PC-3 (cell line): ENCODE results near the gene CCT5. TPM values are rescaled to one million over a fixed set of nuclear protein-coding genes. Genes with fewer than 3 reads are reported as not detected.

ENCODE experiments used
- ATAC-seq: fragments of 200-7000 bp; cut with Tn5 transposase; 2 replicates; pipeline ENCODE4 v1.9.1; 2020; ENCODE audit warnings: mild to moderate bottlenecking, moderate library complexity
- BruUV-seq: library from RNA; stranded (reverse); fragments of 400-500 nt; replicated peaks from 2 replicates; lab custom pipeline; 2021; lab: Mats Ljungman, UMichigan
- CTCF ChIA-PET: fragments of 300-600 bp; sonication (Branson Sonifier 250); formaldehyde crosslinking; loops from one replicate; lab custom pipeline; 2022; ENCODE audit warnings: antibody characterized with exemption; lab: Charles Lee
- POLR2A ChIA-PET: fragments of 300-600 bp; sonication (Branson Sonifier 250); formaldehyde crosslinking; loops from one replicate; lab custom pipeline; 2022; ENCODE audit warnings: antibody characterized with exemption; ENCODE audit not compliant: unreplicated experiment; lab: Charles Lee
- DNase-seq: peaks from one replicate; pipeline ENCODE4 v3.0.0-alpha.2; 2015
- H2AFZ ChIP-seq: fragments of 300-600 bp; sonication (generic); 2 replicates; pipeline ENCODE4 v1.6.0; 2016; ENCODE audit warnings: antibody characterized with exemption, low read length
- H3F3A ChIP-seq: fragments of 300-600 bp; sonication (generic); one replicate; pipeline ENCODE4 v1.6.0; 2017; ENCODE audit warnings: antibody characterized with exemption, low read length, control low read depth, mild to moderate bottlenecking; ENCODE audit not compliant: unreplicated experiment
- H3K27ac ChIP-seq: fragments of 300-600 bp; sonication (generic); 2 replicates; pipeline ENCODE4 v1.5.1; 2016; ENCODE audit warnings: mild to moderate bottlenecking, low read length
- H3K27me3 ChIP-seq: fragments of 300-600 bp; sonication (generic); 2 replicates; pipeline ENCODE4 v1.6.1; 2016; ENCODE audit warnings: low read length, mixed read lengths
- H3K36me3 ChIP-seq: fragments of 300-600 bp; sonication (generic); 2 replicates; pipeline ENCODE4 v1.6.1; 2016; ENCODE audit warnings: low read depth, mixed run types, low read length, mixed read lengths
- H3K4me1 ChIP-seq: fragments of 300-600 bp; sonication (generic); 2 replicates; pipeline ENCODE4 v1.5.1; 2016; ENCODE audit warnings: low read length; ENCODE audit not compliant: insufficient read depth
- H3K4me2 ChIP-seq: fragments of 300-600 bp; sonication (generic); 2 replicates; pipeline ENCODE4 v1.6.0; 2016; ENCODE audit warnings: low read length
- H3K4me3 ChIP-seq: fragments of 300-600 bp; sonication (generic); 2 replicates; pipeline ENCODE4 v1.5.1; 2016; ENCODE audit warnings: mild to moderate bottlenecking, low read length, mixed read lengths
- H3K79me2 ChIP-seq: fragments of 300-600 bp; sonication (generic); 2 replicates; pipeline ENCODE4 v1.6.1; 2017; ENCODE audit warnings: low read length, mixed read lengths
- H3K9ac ChIP-seq: fragments of 300-600 bp; sonication (generic); 2 replicates; pipeline ENCODE4 v1.6.0; 2016; ENCODE audit warnings: mild to moderate bottlenecking, low read length
- H3K9me2 ChIP-seq: fragments of 300-600 bp; sonication (generic); replicated peaks from 2 replicates; pipeline ENCODE4 v1.6.1; 2016; ENCODE audit warnings: mixed run types, low read length, mixed read lengths
- H3K9me3 ChIP-seq: fragments of 300-600 bp; sonication (generic); 2 replicates; pipeline ENCODE4 v1.6.1; 2016; ENCODE audit warnings: low read length, mixed read lengths
- H4K20me1 ChIP-seq: fragments of 300-600 bp; sonication (generic); 2 replicates; pipeline ENCODE4 v1.6.1; 2016; ENCODE audit warnings: low read length, mixed read lengths
- CTCF ChIP-seq: fragments of 300-600 bp; sonication (generic); conservative IDR thresholded peaks from 2 replicates; pipeline ENCODE4 v1.5.1; 2017; ENCODE audit warnings: antibody characterized with exemption, low read depth, mild to moderate bottlenecking, low read length
- EZH2 ChIP-seq: fragments of 300-600 bp; sonication (generic); IDR thresholded peaks from one replicate; pipeline ENCODE4 v1.6.1; 2017; ENCODE audit warnings: antibody characterized with exemption, mild to moderate bottlenecking, low read length; ENCODE audit not compliant: unreplicated experiment
- EZH2phosphoT487 ChIP-seq: fragments of 300-600 bp; sonication (generic); IDR thresholded peaks from 2 replicates; pipeline ENCODE4 v1.6.1; 2018; ENCODE audit warnings: mild to moderate bottlenecking, antibody characterized with exemption, low read length, borderline replicate concordance
- intact Hi-C: fragments of 100-400 bp; cut with micrococcal nuclease; formaldehyde crosslinking; loops from 2 replicates; pipeline ENCODE4 v1.9.0; 2023
- total RNA-seq: library from RNA; depleted of rRNA; stranded (reverse); fragments of >200 nt; gene quantifications from 2 replicates; pipeline ENCODE4 v1.2.3, GENCODE V29; 2014

The CCT5 gene
- total RNA-seq, 1 experiment from 2014 or later: 1,334 TPM

GRCh38 chr5:10228288-10228687, 21.8 kb upstream of the CCT5 start:
- Histone ChIP-seq H3K4me1 (peaks cover 10% of the 10 kb centered on the region), H3K36me3 (no peaks in the 10 kb centered on the region), H3K27me3 (no peaks in the 10 kb centered on the region), H3K9ac (no peak overlapping the region), H3F3A (no peaks in the 10 kb centered on the region), H3K27ac (no peak overlapping the region), H3K9me2 (no peaks in the 10 kb centered on the region), H3K9me3 (no peaks in the 10 kb centered on the region), H4K20me1 (no peaks in the 10 kb centered on the region), H2AFZ (no peak overlapping the region), H3K4me3 (no peak overlapping the region), H3K4me2 (no peak overlapping the region), H3K79me2 (no peaks in the 10 kb centered on the region)
- ATAC-seq (no peak), DNase-seq (no peak)
- CTCF ChIA-PET: no interaction called here
- POLR2A ChIA-PET: no interaction called here
- BruUV-seq: no TSS peak
- intact Hi-C loops: no loop called here
- no peak for TF ChIP-seq EZH2
- TF ChIP-seq CTCF: no peak
- no peak for TF ChIP-seq EZH2phosphoT487

DNA sequence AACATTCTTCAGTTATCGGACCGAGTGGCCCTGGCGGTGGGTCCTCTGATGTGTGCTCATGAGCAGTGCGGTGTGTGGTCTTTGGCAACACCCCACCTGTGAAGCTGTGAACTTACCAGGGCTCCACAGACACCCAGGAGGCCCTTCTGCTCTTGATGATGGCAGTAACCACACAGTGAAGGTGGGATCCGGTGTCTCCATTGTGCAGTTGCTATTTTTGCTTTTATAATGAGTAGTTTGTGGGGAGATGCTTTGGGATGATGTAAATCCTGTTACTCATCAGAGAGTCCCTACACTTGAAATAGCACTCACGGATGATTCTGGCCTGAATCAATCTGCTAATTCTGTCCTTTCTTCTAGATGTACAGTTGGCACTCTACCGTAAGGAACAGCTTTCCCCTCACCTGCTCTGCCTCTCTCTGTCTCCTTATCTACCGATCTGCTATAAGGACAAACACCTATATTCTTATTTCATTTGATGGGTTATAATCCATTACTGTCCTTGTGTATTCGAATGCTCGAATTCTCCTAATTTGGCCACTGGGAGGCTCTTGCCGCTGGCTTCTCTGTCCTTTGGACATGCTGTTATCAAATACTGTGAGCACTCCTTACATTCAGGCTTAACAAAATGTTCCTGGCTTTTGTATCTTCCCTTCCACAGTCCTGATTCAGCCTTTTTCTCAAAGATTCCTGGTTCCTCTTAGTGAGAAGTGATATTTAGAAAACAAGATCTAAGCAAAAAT, 20.6 kb upstream of the CCT5 start:
- Histone ChIP-seq H3K27me3 (no peaks in the 10 kb centered on the region), H3K36me3 (peaks cover under 1% of the 10 kb centered on the region; the same call in 1 of the 2 replicates), H3K4me1 (peaks cover 16% of the 10 kb centered on the region), H3K4me3 (no peak overlapping the region), H3F3A (no peaks in the 10 kb centered on the region), H3K4me2 (no peak overlapping the region), H4K20me1 (no peaks in the 10 kb centered on the region), H3K9ac (0 out of 2 replicates have a peak overlapping the region, but pooled peaks have one; percentile 2), H2AFZ (no peak overlapping the region), H3K9me3 (no peaks in the 10 kb centered on the region), H3K9me2 (no peaks in the 10 kb centered on the region), H3K27ac (peak overlapping the region; percentile 64), H3K79me2 (no peaks in the 10 kb centered on the region)
- intact Hi-C loops: loop anchor here (10.0 kb wide), 1 partner anchor 685 kb away; the partner anchor contains the start of gene SEMA5A
- DNase-seq: peak; percentile 47
- TF ChIP-seq EZH2: no peak
- TF ChIP-seq EZH2phosphoT487: no peak
- TF ChIP-seq CTCF: peak; percentile 57
- ChIA-PET CTCF (no interaction called here), POLR2A (no interaction called here)
- peak; percentile 37 for ATAC-seq
- BruUV-seq: no TSS peak

GRCh38 chr5:10232386-10232785, 17.7 kb upstream of the CCT5 start:
- peaks cover 21% of the 10 kb centered on the region for H3K4me1 ChIP-seq
- CTCF ChIA-PET: no interaction called here
- no TSS peak for BruUV-seq
- no peak overlapping the region for H3K9ac ChIP-seq
- H3K9me3 ChIP-seq: no peaks in the 10 kb centered on the region
- no peaks in the 10 kb centered on the region for H4K20me1 ChIP-seq
- H3K36me3 ChIP-seq: peaks cover 7% of the 10 kb centered on the region
- H3F3A ChIP-seq: no peaks in the 10 kb centered on the region
- POLR2A ChIA-PET: no interaction called here
- no peaks in the 10 kb centered on the region for H3K9me2 ChIP-seq
- no peak overlapping the region for H3K4me2 ChIP-seq
- no peak overlapping the region for H2AFZ ChIP-seq
- no peak for TF ChIP-seq EZH2
- TF ChIP-seq CTCF: no peak
- no peak for TF ChIP-seq EZH2phosphoT487
- no peak overlapping the region for H3K4me3 ChIP-seq
- intact Hi-C loops: loop anchor here (10.0 kb wide), 1 partner anchor 688 kb away; the partner anchor contains the start of gene SEMA5A
- H3K79me2 ChIP-seq: no peaks in the 10 kb centered on the region
- H3K27ac ChIP-seq: no peak overlapping the region
- H3K27me3 ChIP-seq: no peaks in the 10 kb centered on the region
- ATAC-seq (no peak), DNase-seq (no peak)
